ENCODE results near the gene KRT34.

KRT34 gene

DNA sequence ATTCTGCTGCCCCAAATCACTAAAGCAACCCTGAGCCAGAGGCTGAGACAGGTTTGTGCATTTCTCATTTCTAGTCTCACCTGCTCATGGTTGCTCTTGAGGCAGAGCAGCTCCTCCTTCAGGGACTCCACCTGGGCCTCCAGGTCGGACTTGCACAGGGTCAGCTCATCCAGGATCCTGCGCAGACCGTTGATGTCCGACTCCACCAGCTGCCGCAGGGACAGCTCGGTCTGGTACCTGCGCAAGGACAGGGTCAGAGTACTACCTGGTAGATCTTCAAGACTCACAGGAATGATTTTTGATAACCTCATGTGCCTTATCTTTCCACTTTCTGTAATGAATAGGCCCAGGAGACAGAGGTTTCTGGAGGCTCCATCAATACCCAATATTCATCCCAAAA, 14.2 kb upstream of the KRT34 start:
- TF ChIP-seq SIN3A (IDR thresholded peaks at IDR 0.05; ENCODE audit: borderline replicate concordance, insufficient read depth, low read length) (no peak), REST (IDR thresholded peaks at IDR 0.05; ENCODE audit: insufficient read depth in 1 of 2, low read depth in 2 of 2, low read length in 2 of 2) (no peak), TAF1 (IDR thresholded peaks at IDR 0.05; ENCODE audit: borderline replicate concordance, insufficient read depth, low read length) (no peak), FOXP2 (optimal IDR thresholded peaks at IDR 0.05; ENCODE audit: borderline replicate concordance, extremely low read depth, extremely low read length, insufficient read depth) (no peak), POLR2AphosphoS5 (IDR thresholded peaks at IDR 0.05; ENCODE audit: low read depth, low read length) (no peak)

GRCh38 chr17:41395611-41396010, 13.5 kb upstream of the KRT34 start:
- no peak for TF ChIP-seq SIN3A (IDR thresholded peaks at IDR 0.05; ENCODE audit: borderline replicate concordance, insufficient read depth, low read length)
- no peak for TF ChIP-seq FOXP2 (optimal IDR thresholded peaks at IDR 0.05; ENCODE audit: borderline replicate concordance, extremely low read depth, extremely low read length, insufficient read depth)
- no peak for TF ChIP-seq REST (IDR thresholded peaks at IDR 0.05; ENCODE audit: insufficient read depth in 1 of 2, low read depth in 2 of 2, low read length in 2 of 2)
- TF ChIP-seq POLR2AphosphoS5 (IDR thresholded peaks at IDR 0.05; ENCODE audit: low read depth, low read length): no peak
- TF ChIP-seq TAF1 (IDR thresholded peaks at IDR 0.05; ENCODE audit: borderline replicate concordance, insufficient read depth, low read length): no peak

DNA sequence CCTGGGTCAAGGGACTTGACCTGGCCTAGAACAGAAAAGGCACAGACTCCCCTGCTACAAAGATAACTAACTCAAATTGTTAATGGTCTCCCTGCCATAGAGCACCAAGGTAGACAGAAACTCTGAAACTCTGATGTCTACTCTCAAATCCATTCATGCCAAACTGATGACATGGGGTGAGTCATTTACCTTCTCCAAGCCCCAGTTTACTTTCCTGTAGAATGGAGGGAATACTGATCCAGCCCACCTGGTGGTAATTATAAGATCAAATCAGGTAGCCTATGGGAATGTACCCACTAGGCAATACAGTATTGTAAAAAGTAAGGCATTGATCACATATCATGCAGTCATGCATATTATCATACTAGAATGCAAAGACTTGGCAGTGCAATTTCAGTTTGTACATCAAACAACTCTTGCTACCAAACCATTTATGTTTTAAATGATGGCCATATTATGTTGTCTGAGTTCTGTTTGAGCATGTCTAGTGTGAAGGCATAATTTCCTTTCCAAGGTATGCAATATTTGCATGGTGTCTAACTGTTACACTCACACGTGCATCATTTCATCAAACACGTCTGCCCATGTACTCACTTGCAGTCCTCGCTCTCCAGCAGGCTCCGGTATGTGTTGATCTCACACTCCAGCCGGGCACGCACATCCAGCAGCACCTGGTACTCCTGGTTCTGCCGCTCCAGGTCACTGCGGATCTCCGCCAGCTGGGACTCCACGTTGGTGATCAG, 12.3 kb upstream of the KRT34 start:
- no peak for TF ChIP-seq TAF1 (IDR thresholded peaks at IDR 0.05; ENCODE audit: borderline replicate concordance, insufficient read depth, low read length)
- TF ChIP-seq REST (IDR thresholded peaks at IDR 0.05; ENCODE audit: insufficient read depth in 1 of 2, low read depth in 2 of 2, low read length in 2 of 2): no peak
- no peak for TF ChIP-seq SIN3A (IDR thresholded peaks at IDR 0.05; ENCODE audit: borderline replicate concordance, insufficient read depth, low read length)
- TF ChIP-seq POLR2AphosphoS5 (IDR thresholded peaks at IDR 0.05; ENCODE audit: low read depth, low read length): no peak
- no peak for TF ChIP-seq FOXP2 (optimal IDR thresholded peaks at IDR 0.05; ENCODE audit: borderline replicate concordance, extremely low read depth, extremely low read length, insufficient read depth)

DNA sequence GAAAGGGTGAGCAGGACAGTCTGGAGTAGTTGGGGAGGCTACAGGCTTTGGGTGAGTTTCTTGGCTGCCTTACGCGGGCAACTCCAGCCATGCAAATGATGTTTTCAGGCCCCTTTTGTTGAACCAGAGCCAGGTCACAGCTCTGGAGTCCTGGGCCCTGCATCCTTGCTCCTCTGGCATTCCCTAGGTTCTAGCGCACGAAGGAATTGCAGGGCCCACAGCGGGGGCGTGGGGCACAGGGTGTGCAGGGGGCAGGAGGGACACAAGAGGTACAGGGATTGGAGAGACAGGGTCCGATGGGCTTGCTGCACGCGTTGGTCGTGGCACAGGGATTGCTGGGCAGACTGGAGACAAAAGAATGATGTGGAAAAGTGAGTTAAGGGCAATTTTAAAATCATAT, 11.7 kb upstream of the KRT34 start:
- no peak for TF ChIP-seq TAF1 (IDR thresholded peaks at IDR 0.05; ENCODE audit: borderline replicate concordance, insufficient read depth, low read length)

DNA sequence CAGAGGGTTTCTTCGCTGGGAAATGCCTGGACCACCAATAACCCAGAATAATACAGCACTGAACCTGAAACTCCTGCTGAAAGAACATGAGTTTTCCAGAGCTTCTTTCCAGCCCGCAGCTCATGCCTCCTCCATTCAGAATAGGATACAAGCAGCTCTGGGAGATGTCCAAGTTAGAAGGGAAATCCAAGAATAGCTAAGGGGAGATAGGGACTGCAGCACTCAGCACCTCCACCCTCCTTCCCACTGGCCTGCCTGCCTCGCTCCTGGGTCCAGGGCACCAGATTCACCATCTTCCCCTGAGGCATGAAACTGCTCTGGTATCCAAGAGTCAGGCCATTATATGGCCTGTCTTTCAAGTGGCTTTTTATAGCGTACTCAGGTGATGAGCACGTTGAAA, 11.2 kb upstream of the KRT34 start:
- no peak for TF ChIP-seq POLR2AphosphoS5 (IDR thresholded peaks at IDR 0.05; ENCODE audit: low read depth, low read length)
- no peak for TF ChIP-seq REST (IDR thresholded peaks at IDR 0.05; ENCODE audit: insufficient read depth in 1 of 2, low read depth in 2 of 2, low read length in 2 of 2)
- TF ChIP-seq SIN3A (IDR thresholded peaks at IDR 0.05; ENCODE audit: borderline replicate concordance, insufficient read depth, low read length): no peak
- TF ChIP-seq FOXP2 (optimal IDR thresholded peaks at IDR 0.05; ENCODE audit: borderline replicate concordance, extremely low read depth, extremely low read length, insufficient read depth): no peak
- no peak for TF ChIP-seq TAF1 (IDR thresholded peaks at IDR 0.05; ENCODE audit: borderline replicate concordance, insufficient read depth, low read length)
